AG08396 (cell line): Measurements from ENCODE around the gene RASL12.
"Not testable (repeated sequence)": the region's sequence is repeated elsewhere in the genome, so short reads cannot be mapped to it uniquely, and the experiment has no call there.

Source experiments
- DNase-seq: peaks from one replicate; pipeline ENCODE4 v3.0.0; 2012; ENCODE audit warnings: low spot score, mixed read lengths

Gene RASL12

DNA sequence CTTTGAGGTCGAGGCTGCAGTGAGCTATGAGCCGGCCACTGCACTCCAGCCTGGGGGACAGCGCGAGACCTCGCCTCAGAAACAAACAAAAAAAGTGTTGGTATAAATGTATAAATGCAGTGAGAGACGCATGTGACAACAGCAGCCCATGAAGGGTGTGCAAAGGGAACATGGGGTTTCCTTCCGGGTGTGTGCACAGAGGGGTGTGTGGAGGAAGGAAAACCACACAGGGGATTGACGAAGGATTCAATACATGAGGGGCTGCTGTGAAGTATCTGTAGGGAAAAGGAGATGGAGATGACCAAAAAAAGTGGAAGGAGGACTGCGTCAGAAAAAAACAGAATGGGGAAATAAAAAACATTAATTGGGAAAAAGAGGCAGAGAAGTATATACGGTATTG lies 39.5 kb downstream of the RASL12 start:
- DNase-seq = no peak

DNA sequence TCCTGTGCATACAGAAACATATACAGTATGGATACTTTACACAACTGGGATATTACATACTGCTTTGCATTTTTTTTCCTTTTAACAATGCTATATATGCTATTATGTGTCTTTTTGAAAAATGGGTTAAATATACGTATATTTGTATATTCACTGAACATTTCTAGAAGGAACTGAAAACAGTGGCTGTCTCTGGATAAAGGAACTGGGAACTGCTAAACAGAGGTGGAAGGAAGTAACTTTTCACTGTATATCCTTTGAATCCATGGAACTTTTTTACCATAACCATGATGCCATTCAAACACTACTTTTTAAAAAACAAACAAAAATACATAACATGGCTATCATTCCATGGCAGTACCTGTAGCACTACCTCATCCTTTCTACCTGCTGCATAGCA lies 40.2 kb downstream of the RASL12 start:
- no peak for DNase-seq

DNA sequence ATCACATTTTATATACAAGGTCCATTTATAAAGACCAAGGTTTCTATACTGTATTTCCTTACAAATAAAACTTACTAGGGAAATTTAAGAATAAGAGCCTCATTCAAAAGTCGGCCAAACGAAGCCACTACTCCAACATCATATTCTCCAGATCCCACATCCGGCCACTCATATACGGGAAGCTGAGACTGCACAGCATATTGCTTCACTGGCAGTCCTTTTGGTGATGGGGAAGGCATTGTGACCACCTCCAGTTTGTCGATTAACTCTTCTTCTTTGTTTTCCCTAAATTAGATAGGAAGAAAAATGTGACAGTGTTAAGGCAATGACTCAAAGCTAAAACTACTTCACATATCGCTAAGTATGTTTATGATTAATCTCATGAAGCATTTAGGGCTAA lies 41.0 kb downstream of the RASL12 start:
- no peak for DNase-seq

DNA sequence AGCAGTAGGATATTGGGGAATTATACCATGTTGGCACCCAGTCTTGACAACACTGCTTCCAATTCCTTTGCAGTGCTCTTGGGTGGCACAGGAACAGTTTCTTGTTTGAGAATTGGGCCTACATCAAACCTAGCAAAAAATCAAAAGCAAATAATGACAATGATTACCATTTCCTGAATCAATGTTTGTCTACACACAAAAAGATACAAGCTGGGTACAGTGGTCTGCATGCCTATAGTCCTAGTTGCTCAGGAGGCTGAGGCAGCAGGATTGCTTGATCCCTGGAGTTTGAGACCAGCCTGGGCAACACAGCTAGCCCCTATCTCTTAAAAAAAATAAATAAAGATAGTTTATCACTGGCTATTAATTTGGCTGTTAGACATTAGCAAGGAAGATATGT lies 46.3 kb downstream of the RASL12 start:
- DNase-seq = no peak

DNA sequence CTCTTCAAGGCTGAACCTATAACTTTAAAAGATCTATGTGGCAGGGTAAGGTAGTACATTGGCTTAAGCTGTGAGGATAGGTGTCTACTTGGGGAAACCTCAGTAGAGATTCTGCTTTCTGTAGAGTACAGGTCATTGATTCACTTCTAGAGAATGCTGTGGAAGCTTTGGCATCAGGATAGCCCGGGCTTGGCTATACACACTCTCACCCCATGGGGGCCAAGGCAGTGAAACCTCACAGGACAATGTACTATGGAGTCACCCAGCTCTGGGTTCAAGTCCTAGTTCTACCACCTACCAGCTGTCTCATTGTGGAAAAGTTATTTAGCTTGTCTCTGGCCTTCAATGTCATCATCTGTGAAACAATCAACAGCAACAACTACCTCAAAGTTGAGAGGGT lies 47.4 kb downstream of the RASL12 start:
- DNase-seq = no peak

DNA sequence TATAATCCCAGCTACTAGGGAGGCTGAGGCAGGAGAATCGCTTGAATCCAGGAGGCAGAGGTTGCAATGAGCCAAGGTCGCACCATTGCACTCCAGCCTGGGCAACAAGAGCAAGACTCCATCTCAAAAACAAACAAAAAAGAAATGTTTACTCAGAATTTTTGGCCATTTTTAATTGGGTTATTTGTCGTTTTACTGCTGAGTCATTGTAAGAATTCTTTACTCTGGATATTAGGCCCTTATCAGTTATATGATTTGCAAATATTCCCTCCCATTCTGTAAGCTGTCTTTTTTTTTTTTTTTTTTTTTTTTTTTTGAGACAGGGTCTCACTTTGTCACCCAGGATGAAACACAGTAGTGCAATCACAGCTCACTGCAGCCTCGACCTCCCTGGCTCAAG lies 56.6 kb downstream of the RASL12 start:
- DNase-seq = not testable (repeated sequence)

DNA sequence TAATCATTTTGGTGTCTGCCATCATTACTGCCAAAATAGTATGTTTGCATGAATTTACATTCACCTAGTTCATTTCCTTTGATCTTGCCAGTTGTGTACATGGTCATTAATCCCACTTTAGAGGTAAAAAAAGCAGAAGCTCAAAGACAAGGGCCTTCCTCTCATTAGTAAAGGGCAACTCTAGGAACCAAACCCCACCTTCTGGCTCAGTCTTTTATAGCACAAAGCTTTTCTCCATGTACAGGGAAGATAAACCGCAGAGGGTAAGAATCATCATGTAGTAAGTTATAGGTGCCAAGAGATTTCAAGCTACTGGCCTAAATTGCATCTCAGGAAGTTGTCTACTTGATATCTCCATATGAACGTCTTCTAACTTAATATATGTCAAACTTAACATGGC lies 58.8 kb downstream of the RASL12 start:
- no peak for DNase-seq

DNA sequence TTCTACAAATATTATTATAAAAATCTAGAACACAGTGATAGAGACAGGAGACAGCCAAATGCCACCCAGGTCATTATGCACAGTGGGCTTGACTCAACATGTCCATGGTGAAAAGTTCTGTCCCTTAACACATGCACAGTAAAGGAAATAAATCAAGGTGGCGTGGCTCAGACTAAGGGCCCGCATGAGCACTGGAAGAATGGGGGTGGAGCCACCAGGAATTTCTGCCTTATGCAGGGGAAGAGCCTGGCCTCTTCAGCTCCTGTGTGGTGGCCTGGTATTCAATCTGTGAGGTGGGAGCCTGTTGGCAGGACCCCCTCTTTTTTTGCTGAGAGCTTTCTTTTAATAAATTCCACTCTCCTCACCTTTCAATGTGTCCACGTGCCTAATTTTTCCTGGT lies 60.9 kb downstream of the RASL12 start:
- DNase-seq = no peak

DNA sequence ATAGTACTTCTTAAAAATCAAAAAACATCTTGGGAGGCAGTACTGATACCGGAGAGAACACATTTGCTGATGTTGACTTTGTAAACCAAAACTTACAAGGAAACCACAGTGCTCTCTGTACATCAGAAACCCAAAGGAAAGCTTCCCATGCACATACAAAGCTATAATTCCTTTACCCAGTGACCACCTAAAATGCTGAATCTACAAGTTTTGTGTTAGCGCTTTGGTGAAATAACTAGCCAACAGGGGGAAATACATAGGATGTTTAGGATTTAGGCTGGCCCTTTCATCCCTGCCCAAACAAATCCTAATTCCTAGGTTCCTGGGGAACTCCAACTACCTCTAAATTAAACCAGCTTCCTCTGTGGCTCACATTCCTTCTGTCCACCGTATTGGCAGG lies 62.8 kb downstream of the RASL12 start:
- no peak for DNase-seq
